A673 (cell line): ENCODE measurements around the gene PCBP4. TPM values are rescaled to one million over a fixed set of nuclear protein-coding genes. Genes with fewer than 3 reads are reported as not detected.

Experiments used
- BruUV-seq: library from RNA; stranded (reverse); fragments of 400-500 nt; replicated peaks from 2 replicates; lab custom pipeline; 2021; lab: Mats Ljungman, UMichigan
- CTCF ChIA-PET: fragments of 300-600 bp; sonication (Branson Sonifier 250); formaldehyde crosslinking; loops from one replicate; lab custom pipeline; 2022; ENCODE audit warnings: antibody characterized with exemption; lab: Charles Lee
- POLR2A ChIA-PET: fragments of 300-600 bp; sonication (Branson Sonifier 250); formaldehyde crosslinking; loops from one replicate; lab custom pipeline; 2022; ENCODE audit warnings: antibody characterized with exemption; ENCODE audit not compliant: low non-redundant PET; lab: Charles Lee
- DNase-seq: peaks from one replicate; pipeline ENCODE4 v3.0.0-alpha.2; 2015; ENCODE audit warnings: low spot score
- H3K27ac ChIP-seq: fragments of 200-600 bp; sonication (generic); 2 replicates; pipeline ENCODE4 v1.5.1; 2016; ENCODE audit warnings: mixed run types, low read depth, mild to moderate bottlenecking, mixed read lengths, antibody characterized with exemption, low read length; ENCODE audit not compliant: poor library complexity, severe bottlenecking
- H3K27me3 ChIP-seq: fragments of 200-600 bp; sonication (generic); replicated peaks from 2 replicates; pipeline ENCODE4 v1.6.1; 2017; ENCODE audit warnings: mixed run types, low read depth, mild to moderate bottlenecking, mixed read lengths, antibody characterized with exemption, low read length; ENCODE audit not compliant: insufficient read depth, poor library complexity
- H3K36me3 ChIP-seq: fragments of 200-600 bp; sonication (generic); 2 replicates; pipeline ENCODE4 v1.6.1; 2016; ENCODE audit warnings: mixed run types, mild to moderate bottlenecking, mixed read lengths, antibody characterized with exemption, low read length; ENCODE audit not compliant: insufficient read depth, poor library complexity, severe bottlenecking
- H3K4me1 ChIP-seq: fragments of 200-600 bp; sonication (generic); 2 replicates; pipeline ENCODE4 v1.6.1; 2017; ENCODE audit warnings: mixed run types, mild to moderate bottlenecking, mixed read lengths, antibody characterized with exemption, low read length; ENCODE audit not compliant: insufficient read depth, poor library complexity, severe bottlenecking
- H3K4me3 ChIP-seq: fragments of 200-600 bp; sonication (generic); 2 replicates; pipeline ENCODE4 v1.5.1; 2016; ENCODE audit warnings: low read depth, mixed run types, mild to moderate bottlenecking, mixed read lengths, low read length; ENCODE audit not compliant: poor library complexity, severe bottlenecking
- H3K9me3 ChIP-seq: fragments of 200-600 bp; sonication (generic); 2 replicates; pipeline ENCODE4 v1.6.1; 2016; ENCODE audit warnings: mixed run types, low read depth, mild to moderate bottlenecking, mixed read lengths, antibody characterized with exemption, low read length; ENCODE audit not compliant: poor library complexity, severe bottlenecking
- CTCF ChIP-seq: fragments of 300-800, 200-600 bp; sonication (generic); conservative IDR thresholded peaks from 2 replicates; pipeline ENCODE4 v1.5.1; 2017; ENCODE audit warnings: low read depth, mild to moderate bottlenecking, antibody characterized with exemption, low read length, moderate library complexity, mixed read lengths
- EZH2 ChIP-seq: fragments of 200-600 bp; sonication (generic); IDR thresholded peaks from 2 replicates; pipeline ENCODE4 v1.6.1; 2017; ENCODE audit warnings: borderline replicate concordance, low read depth, mild to moderate bottlenecking, mixed read lengths, antibody characterized with exemption, low read length; ENCODE audit not compliant: poor library complexity, severe bottlenecking
- intact Hi-C: fragments of 100-400 bp; cut with micrococcal nuclease; formaldehyde crosslinking; loops from one replicate; pipeline ENCODE4 v1.10.0; 2022; ENCODE audit not compliant: unreplicated experiment
- total RNA-seq: library from RNA; stranded (reverse); gene quantifications from 2 replicates; pipeline ENCODE4 v1.2.3, GENCODE V29; 2021

Gene PCBP4
- total RNA-seq, 1 experiment from 2014 or later: 5.3 TPM

- no peak for TF ChIP-seq EZH2
- Histone ChIP-seq H3K4me1 (no peaks in the 10 kb centered on the region), H3K27me3 (no peaks in the 10 kb centered on the region), H3K9me3 (no peaks in the 10 kb centered on the region), H3K27ac (no peak overlapping the region), H3K4me3 (no peak overlapping the region), H3K36me3 (no peaks in the 10 kb centered on the region)
- intact Hi-C loops: no loop called here
- no TSS peak for BruUV-seq
- CTCF ChIA-PET: no interaction called here
- POLR2A ChIA-PET: no interaction called here
- no peak for DNase-seq
Observed at GRCh38 chr3:51933471-51934138, 33.6 kb downstream of the PCBP4 start.

GRCh38 chr3:51932471-51933370, 34.5 kb downstream of the PCBP4 start:
- no TSS peak for BruUV-seq
- no peak for TF ChIP-seq CTCF
- intact Hi-C loops: no loop called here
- Histone ChIP-seq H3K4me3 (no peak overlapping the region), H3K36me3 (no peaks in the 10 kb centered on the region), H3K9me3 (no peaks in the 10 kb centered on the region), H3K27me3 (no peaks in the 10 kb centered on the region), H3K4me1 (no peaks in the 10 kb centered on the region), H3K27ac (no peak overlapping the region)
- ChIA-PET POLR2A (interaction anchor here (0.6 kb wide), 1 partner anchor 407 kb away, joined by 4 read pairs; no protein-coding TSS in a partner anchor), CTCF (interaction anchor here (1.0 kb wide), 1 partner anchor 9 kb away, joined by 3 read pairs; the partner anchor contains the start of gene RRP9)
- no peak for DNase-seq

- POLR2A ChIA-PET: no interaction called here
- no TSS peak for BruUV-seq
- H3K4me1 ChIP-seq: no peaks in the 10 kb centered on the region
- intact Hi-C loops: no loop called here
- no peak overlapping the region for H3K27ac ChIP-seq
- no peaks in the 10 kb centered on the region for H3K36me3 ChIP-seq
- no peak overlapping the region for H3K4me3 ChIP-seq
- no peak for DNase-seq
- TF ChIP-seq EZH2 (no peak), CTCF (no peak)
- H3K27me3 ChIP-seq: no peaks in the 10 kb centered on the region
- H3K9me3 ChIP-seq: no peaks in the 10 kb centered on the region
- CTCF ChIA-PET: no interaction called here
Observed at GRCh38 chr3:51931756-51932155, 35.5 kb downstream of the PCBP4 start.
